HEK293 (cell line): ENCODE measurements around the gene ANO9.

Experiments used
- CTCF ChIA-PET: fragments of 350-600 bp; formaldehyde crosslinking; extraction: SDS; loops from one replicate; lab custom pipeline; 2021; ENCODE audit warnings: antibody characterized with exemption; lab: Yijun Ruan, JAX
- POLR2A ChIA-PET: fragments of 300-600 bp; formaldehyde crosslinking; extraction: SDS; loops from one replicate; lab custom pipeline; 2020; ENCODE audit warnings: antibody characterized with exemption, inconsistent platforms; lab: Yijun Ruan, JAX
- H3K27ac ChIP-seq: fragments of 200-500 bp; sonication (Bioruptor generic); 2 replicates; pipeline ENCODE4 v1.5.1; 2014; ENCODE audit warnings: low read depth, low read length, control low read depth, inconsistent platforms; ENCODE audit errors: extremely low read depth
- H3K36me3 ChIP-seq, 2 experiments: fragments of 200-500 bp in 1 of 2; sonication (Bioruptor generic) in 1 of 2; 1 replicate in 1 of 2; 2 replicates in 1 of 2; pipeline ENCODE4 v1.5.1; 2014 to 2017; ENCODE audit warnings: inconsistent platforms in 2 of 2, low read length in 2 of 2; ENCODE audit not compliant: control insufficient read depth in 2 of 2, insufficient read depth in 1 of 2
- H3K4me1 ChIP-seq: fragments of 200-500 bp; sonication (Bioruptor generic); 2 replicates; pipeline ENCODE4 v1.5.1; 2014; ENCODE audit warnings: mild to moderate bottlenecking, low read length, inconsistent platforms; ENCODE audit not compliant: control insufficient read depth, insufficient read depth
- H3K4me3 ChIP-seq: 2 replicates; pipeline ENCODE4 v1.5.1; 2011; ENCODE audit warnings: low read depth, mild to moderate bottlenecking, control low read depth, low read length, moderate library complexity
- H3K9me3 ChIP-seq: fragments of 200-500 bp; sonication (Bioruptor generic); 2 replicates; pipeline ENCODE4 v1.5.1; 2014; ENCODE audit warnings: low read depth, low read length, inconsistent platforms; ENCODE audit not compliant: control insufficient read depth, insufficient read depth
- HIC1 ChIP-seq: fragments of 450-650 bp; formaldehyde crosslinking; IDR thresholded peaks from 2 replicates; pipeline ENCODE4 v1.5.1; 2016; ENCODE audit warnings: missing biosample characterization, missing genetic modification characterization
- OSR2 ChIP-seq: fragments of 450-650 bp; formaldehyde crosslinking; IDR thresholded peaks from 2 replicates; pipeline ENCODE4 v1.5.1; 2016; ENCODE audit warnings: missing biosample characterization, missing genetic modification characterization
- SP3 ChIP-seq: fragments of 450-650 bp; formaldehyde crosslinking; IDR thresholded peaks from 2 replicates; pipeline ENCODE4 v1.5.1; 2016; ENCODE audit warnings: missing biosample characterization, missing genetic modification characterization
- TCF7L2 ChIP-seq: IDR thresholded peaks from 2 replicates; pipeline ENCODE4 v1.6.1; 2011; ENCODE audit warnings: low read depth, mild to moderate bottlenecking, inconsistent platforms, low read length, moderate library complexity, borderline replicate concordance
- ZBTB48 ChIP-seq: fragments of 450-650 bp; formaldehyde crosslinking; IDR thresholded peaks from 2 replicates; pipeline ENCODE4 v1.5.1; 2016; ENCODE audit warnings: missing biosample characterization, missing genetic modification characterization
- ZNF133 ChIP-seq: fragments of 450-650 bp; formaldehyde crosslinking; IDR thresholded peaks from 2 replicates; pipeline ENCODE4 v1.5.1; 2016; ENCODE audit warnings: missing biosample characterization, missing genetic modification characterization
- ZNF211 ChIP-seq: fragments of 450-650 bp; formaldehyde crosslinking; IDR thresholded peaks from 2 replicates; pipeline ENCODE4 v1.5.1; 2016; ENCODE audit warnings: low read depth, missing biosample characterization, missing genetic modification characterization
- ZNF274 ChIP-seq, 2 experiments: fragments of 200-500 bp in 1 of 2; fragments of 450-650 bp in 1 of 2; sonication (Bioruptor generic) in 1 of 2; formaldehyde crosslinking in 1 of 2; IDR thresholded peaks; 2 replicates each; pipeline versions ENCODE4 v1.5.1 to v1.6.1; 2014 to 2016; ENCODE audit warnings: borderline replicate concordance in 1 of 2, inconsistent platforms in 1 of 2, low read length in 1 of 2, missing biosample characterization in 1 of 2, missing genetic modification characterization in 1 of 2
- ZNF292 ChIP-seq: fragments of 450-650 bp; formaldehyde crosslinking; IDR thresholded peaks from 2 replicates; pipeline ENCODE4 v1.5.1; 2016; ENCODE audit warnings: low read depth, missing biosample characterization, missing genetic modification characterization, borderline replicate concordance
- ZNF311 ChIP-seq: fragments of 450-650 bp; formaldehyde crosslinking; IDR thresholded peaks from 2 replicates; pipeline ENCODE4 v1.5.1; 2017; ENCODE audit warnings: missing biosample characterization, missing genetic modification characterization, borderline replicate concordance
- ZNF426 ChIP-seq: fragments of 450-650 bp; formaldehyde crosslinking; IDR thresholded peaks from 2 replicates; pipeline ENCODE4 v1.5.1; 2017; ENCODE audit warnings: missing biosample characterization, missing genetic modification characterization, mild to moderate bottlenecking, inconsistent platforms, moderate library complexity
- ZNF473 ChIP-seq: fragments of 450-650 bp; formaldehyde crosslinking; IDR thresholded peaks from 2 replicates; pipeline ENCODE4 v1.5.1; 2017; ENCODE audit warnings: missing biosample characterization, missing genetic modification characterization
- ZNF658 ChIP-seq: fragments of 450-650 bp; formaldehyde crosslinking; IDR thresholded peaks from 2 replicates; pipeline ENCODE4; 2016; ENCODE audit warnings: missing biosample characterization, missing genetic modification characterization
- ZNF692 ChIP-seq: fragments of 450-650 bp; formaldehyde crosslinking; IDR thresholded peaks from 2 replicates; pipeline ENCODE4 v1.5.1; 2016; ENCODE audit warnings: missing biosample characterization, missing genetic modification characterization
- ZNF707 ChIP-seq: fragments of 450-650 bp; formaldehyde crosslinking; IDR thresholded peaks from 2 replicates; pipeline ENCODE4 v1.5.1; 2016; ENCODE audit warnings: missing biosample characterization, missing genetic modification characterization
- TF ChIP-seq, protein P1 (sequence below): fragments of 450-650 bp; formaldehyde crosslinking; IDR thresholded peaks from 2 replicates; pipeline ENCODE4 v1.5.1; 2017; ENCODE audit warnings: missing biosample characterization, missing genetic modification characterization
- TF ChIP-seq, protein P2 (sequence below): fragments of 450-650 bp; formaldehyde crosslinking; IDR thresholded peaks from 2 replicates; pipeline ENCODE4 v1.5.1; 2016; ENCODE audit warnings: missing biosample characterization, missing genetic modification characterization, borderline replicate concordance
- TF ChIP-seq, protein P3 (sequence below): fragments of 450-650 bp; formaldehyde crosslinking; IDR thresholded peaks from 2 replicates; pipeline ENCODE4 v1.5.1; 2016; ENCODE audit warnings: missing biosample characterization, missing genetic modification characterization

The ANO9 gene

DNA sequence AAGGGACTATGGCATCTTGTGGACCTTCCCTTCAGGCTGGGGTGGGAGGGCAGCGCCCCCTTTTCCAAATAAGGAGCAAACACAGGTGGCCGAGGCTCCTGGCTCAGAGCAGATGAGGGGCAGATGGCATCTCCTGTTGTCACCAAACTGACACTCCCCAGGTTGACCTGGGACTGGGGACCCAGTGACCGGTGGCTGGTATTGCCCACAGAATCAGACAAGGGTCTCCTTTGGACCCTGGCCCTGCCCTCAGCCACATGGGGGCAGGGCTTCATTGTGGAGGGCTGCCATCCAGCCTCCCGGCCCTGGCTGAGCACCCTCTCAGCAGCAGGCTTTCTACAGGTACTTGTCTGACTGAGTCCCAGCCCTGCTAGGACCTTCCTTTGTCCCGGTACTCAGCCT lies 26.2 kb downstream of the ANO9 start (continued):
- TF ChIP-seq ZNF133 (tag by site-specific recombination) (no peak), ZNF707 (tag by site-specific recombination) (no peak), ZNF211 (tag by site-specific recombination) (no peak), ZNF692 (tag by site-specific recombination) (no peak), ZNF473 (no peak), TCF7L2 (no peak)
- TF ChIP-seq, protein P1, sequence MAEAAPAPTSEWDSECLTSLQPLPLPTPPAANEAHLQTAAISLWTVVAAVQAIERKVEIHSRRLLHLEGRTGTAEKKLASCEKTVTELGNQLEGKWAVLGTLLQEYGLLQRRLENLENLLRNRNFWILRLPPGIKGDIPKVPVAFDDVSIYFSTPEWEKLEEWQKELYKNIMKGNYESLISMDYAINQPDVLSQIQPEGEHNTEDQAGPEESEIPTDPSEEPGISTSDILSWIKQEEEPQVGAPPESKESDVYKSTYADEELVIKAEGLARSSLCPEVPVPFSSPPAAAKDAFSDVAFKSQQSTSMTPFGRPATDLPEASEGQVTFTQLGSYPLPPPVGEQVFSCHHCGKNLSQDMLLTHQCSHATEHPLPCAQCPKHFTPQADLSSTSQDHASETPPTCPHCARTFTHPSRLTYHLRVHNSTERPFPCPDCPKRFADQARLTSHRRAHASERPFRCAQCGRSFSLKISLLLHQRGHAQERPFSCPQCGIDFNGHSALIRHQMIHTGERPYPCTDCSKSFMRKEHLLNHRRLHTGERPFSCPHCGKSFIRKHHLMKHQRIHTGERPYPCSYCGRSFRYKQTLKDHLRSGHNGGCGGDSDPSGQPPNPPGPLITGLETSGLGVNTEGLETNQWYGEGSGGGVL (tag by site-specific recombination), result no peak
- TF ChIP-seq, protein P2, sequence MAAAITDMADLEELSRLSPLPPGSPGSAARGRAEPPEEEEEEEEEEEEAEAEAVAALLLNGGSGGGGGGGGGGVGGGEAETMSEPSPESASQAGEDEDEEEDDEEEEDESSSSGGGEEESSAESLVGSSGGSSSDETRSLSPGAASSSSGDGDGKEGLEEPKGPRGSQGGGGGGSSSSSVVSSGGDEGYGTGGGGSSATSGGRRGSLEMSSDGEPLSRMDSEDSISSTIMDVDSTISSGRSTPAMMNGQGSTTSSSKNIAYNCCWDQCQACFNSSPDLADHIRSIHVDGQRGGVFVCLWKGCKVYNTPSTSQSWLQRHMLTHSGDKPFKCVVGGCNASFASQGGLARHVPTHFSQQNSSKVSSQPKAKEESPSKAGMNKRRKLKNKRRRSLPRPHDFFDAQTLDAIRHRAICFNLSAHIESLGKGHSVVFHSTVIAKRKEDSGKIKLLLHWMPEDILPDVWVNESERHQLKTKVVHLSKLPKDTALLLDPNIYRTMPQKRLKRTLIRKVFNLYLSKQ (tag by site-specific recombination), result no peak
- TF ChIP-seq, all 188 proteins: peak for 0

- H3K4me1 ChIP-seq, result no peaks in the 10 kb centered on the region
- ChIA-PET CTCF (no interaction called here), POLR2A (no interaction called here)
- no peak overlapping the region for H3K4me3 ChIP-seq
- no peak overlapping the region for H3K27ac ChIP-seq
- no peaks in the 10 kb centered on the region for H3K36me3 ChIP-seq
- TF ChIP-seq HIC1 (tag by site-specific recombination), result no peak
- TF ChIP-seq ZNF311 (tag by site-specific recombination), result no peak
- TF ChIP-seq ZBTB48 (tag by site-specific recombination), result no peak
- TF ChIP-seq ZNF426 (tag by site-specific recombination), result no peak
- TF ChIP-seq ZNF133 (tag by site-specific recombination), result no peak
- no peak for TF ChIP-seq ZNF292 (tag by site-specific recombination)
- TF ChIP-seq, protein P3, sequence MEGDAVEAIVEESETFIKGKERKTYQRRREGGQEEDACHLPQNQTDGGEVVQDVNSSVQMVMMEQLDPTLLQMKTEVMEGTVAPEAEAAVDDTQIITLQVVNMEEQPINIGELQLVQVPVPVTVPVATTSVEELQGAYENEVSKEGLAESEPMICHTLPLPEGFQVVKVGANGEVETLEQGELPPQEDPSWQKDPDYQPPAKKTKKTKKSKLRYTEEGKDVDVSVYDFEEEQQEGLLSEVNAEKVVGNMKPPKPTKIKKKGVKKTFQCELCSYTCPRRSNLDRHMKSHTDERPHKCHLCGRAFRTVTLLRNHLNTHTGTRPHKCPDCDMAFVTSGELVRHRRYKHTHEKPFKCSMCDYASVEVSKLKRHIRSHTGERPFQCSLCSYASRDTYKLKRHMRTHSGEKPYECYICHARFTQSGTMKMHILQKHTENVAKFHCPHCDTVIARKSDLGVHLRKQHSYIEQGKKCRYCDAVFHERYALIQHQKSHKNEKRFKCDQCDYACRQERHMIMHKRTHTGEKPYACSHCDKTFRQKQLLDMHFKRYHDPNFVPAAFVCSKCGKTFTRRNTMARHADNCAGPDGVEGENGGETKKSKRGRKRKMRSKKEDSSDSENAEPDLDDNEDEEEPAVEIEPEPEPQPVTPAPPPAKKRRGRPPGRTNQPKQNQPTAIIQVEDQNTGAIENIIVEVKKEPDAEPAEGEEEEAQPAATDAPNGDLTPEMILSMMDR (tag by site-specific recombination), result no peak
- no peak for TF ChIP-seq ZNF658
- no peak for TF ChIP-seq ZNF707 (tag by site-specific recombination)
- TF ChIP-seq, protein P2 (tag by site-specific recombination), result no peak
- no peak for TF ChIP-seq OSR2 (tag by site-specific recombination)
- no peak for TF ChIP-seq SP3 (tag by site-specific recombination)
- TF ChIP-seq ZNF274 (IDR thresholded peaks at IDR 0.05; ENCODE audit: low read length), result no peak
- no peak for TF ChIP-seq ZNF274 (tag by site-specific recombination; IDR thresholded peaks at IDR 0.05; ENCODE audit: borderline replicate concordance)
- no peaks in the 10 kb centered on the region for H3K9me3 ChIP-seq
Measured at GRCh38 chr11:414318-414857, 27.4 kb downstream of the ANO9 start.
